ENCODE results near the gene PRICKLE1. TPM values are rescaled to one million over a fixed set of nuclear protein-coding genes. Genes with fewer than 3 reads are reported as not detected.

The PRICKLE1 gene
- total RNA-seq, 1 donor from 2014 or later, result 6.4 TPM

DNA sequence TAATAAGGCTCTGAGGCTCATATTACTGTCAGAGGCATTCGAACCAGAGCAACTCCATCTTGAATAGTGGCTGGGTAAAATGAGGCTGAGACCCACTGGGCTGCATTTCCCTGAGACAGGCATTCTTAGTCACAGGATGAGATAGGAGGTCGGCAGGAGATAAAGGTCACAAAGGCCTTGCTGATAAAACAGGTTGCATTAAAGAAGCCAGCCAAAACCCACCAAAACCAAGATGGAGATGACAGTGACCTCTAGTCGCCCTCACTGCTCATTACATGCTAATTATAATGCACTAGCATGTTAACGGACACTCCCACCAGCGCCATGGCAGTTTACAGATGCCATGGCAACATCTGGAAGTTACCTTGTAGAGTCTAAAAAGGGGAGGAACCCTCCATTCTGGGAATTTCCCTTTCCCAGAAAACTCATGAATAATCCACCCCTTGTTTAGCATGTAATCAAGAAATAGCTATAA lies 18.1 kb upstream of the PRICKLE1 start:
- no peak overlapping the region for H3K4me3 Mint-ChIP-seq (ENCODE audit: unreplicated experiment)
- TF ChIP-seq, protein P1, sequence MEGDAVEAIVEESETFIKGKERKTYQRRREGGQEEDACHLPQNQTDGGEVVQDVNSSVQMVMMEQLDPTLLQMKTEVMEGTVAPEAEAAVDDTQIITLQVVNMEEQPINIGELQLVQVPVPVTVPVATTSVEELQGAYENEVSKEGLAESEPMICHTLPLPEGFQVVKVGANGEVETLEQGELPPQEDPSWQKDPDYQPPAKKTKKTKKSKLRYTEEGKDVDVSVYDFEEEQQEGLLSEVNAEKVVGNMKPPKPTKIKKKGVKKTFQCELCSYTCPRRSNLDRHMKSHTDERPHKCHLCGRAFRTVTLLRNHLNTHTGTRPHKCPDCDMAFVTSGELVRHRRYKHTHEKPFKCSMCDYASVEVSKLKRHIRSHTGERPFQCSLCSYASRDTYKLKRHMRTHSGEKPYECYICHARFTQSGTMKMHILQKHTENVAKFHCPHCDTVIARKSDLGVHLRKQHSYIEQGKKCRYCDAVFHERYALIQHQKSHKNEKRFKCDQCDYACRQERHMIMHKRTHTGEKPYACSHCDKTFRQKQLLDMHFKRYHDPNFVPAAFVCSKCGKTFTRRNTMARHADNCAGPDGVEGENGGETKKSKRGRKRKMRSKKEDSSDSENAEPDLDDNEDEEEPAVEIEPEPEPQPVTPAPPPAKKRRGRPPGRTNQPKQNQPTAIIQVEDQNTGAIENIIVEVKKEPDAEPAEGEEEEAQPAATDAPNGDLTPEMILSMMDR (IDR thresholded peaks at IDR 0.05; ENCODE audit: partially characterized antibody, unreplicated experiment), result no peak
- H3K36me3 Mint-ChIP-seq (ENCODE audit: unreplicated experiment), result no peaks in the 10 kb centered on the region
- no peaks in the 10 kb centered on the region for H3K27me3 Mint-ChIP-seq (ENCODE audit: unreplicated experiment)
- DNase-seq, result no peak
- H3K4me1 Mint-ChIP-seq (ENCODE audit: low read depth, unreplicated experiment), result peaks cover 4% of the 10 kb centered on the region
- H3K9me3 Mint-ChIP-seq (ENCODE audit: unreplicated experiment), result no peaks in the 10 kb centered on the region
- no peak overlapping the region for H3K27ac Mint-ChIP-seq (ENCODE audit: unreplicated experiment)

DNA sequence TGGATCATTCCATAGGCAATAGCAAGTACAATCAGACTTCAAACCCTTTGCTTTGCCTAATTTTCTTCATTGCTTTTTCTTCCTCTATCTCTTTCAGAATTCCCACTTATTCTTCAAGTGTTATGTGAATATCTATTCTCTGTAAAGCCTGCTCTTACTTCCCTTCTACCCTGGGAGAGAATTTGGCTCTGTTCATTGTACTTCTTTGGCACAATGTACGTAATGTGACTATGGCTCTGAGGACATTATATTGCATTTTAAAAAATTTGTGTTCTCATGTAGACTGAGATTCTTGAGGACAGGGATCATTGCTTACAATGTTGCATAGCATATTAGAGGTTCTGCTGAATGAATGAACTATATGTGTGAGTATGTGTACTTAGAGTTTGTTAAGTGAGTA lies 16.9 kb upstream of the PRICKLE1 start:
- H3K27ac Mint-ChIP-seq (ENCODE audit: unreplicated experiment), result no peak overlapping the region
- H3K4me3 Mint-ChIP-seq (ENCODE audit: unreplicated experiment), result no peak overlapping the region
- H3K27me3 Mint-ChIP-seq (ENCODE audit: unreplicated experiment), result no peaks in the 10 kb centered on the region
- peaks cover 4% of the 10 kb centered on the region for H3K4me1 Mint-ChIP-seq (ENCODE audit: low read depth, unreplicated experiment)
- H3K9me3 Mint-ChIP-seq (ENCODE audit: unreplicated experiment), result no peaks in the 10 kb centered on the region
- no peaks in the 10 kb centered on the region for H3K36me3 Mint-ChIP-seq (ENCODE audit: unreplicated experiment)
- no peak for DNase-seq
- TF ChIP-seq, protein P1 (IDR thresholded peaks at IDR 0.05; ENCODE audit: partially characterized antibody, unreplicated experiment), result no peak

DNA sequence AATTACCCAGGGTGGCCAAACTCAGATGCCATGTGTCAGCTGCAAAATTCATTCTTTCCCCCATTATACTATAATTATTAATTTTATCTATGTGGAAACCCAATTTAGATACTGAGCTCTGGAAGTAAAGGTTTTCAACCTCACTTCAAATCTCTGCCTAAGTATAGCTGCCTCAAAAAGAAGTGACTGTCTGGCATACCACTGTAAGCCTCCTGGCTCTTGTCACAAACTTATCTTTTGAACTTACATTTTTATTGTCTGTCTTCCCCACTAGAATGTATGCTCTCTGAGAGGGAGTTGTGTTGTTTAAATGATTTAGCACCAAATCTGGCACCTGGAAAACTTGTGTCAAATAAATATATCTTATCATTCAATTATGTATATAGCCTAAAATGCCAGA lies 16.1 kb upstream of the PRICKLE1 start:
- H3K9me3 Mint-ChIP-seq (ENCODE audit: unreplicated experiment), result no peaks in the 10 kb centered on the region
- H3K36me3 Mint-ChIP-seq (ENCODE audit: unreplicated experiment), result no peaks in the 10 kb centered on the region
- TF ChIP-seq, protein P1 (IDR thresholded peaks at IDR 0.05; ENCODE audit: partially characterized antibody, unreplicated experiment), result no peak
- no peaks in the 10 kb centered on the region for H3K27me3 Mint-ChIP-seq (ENCODE audit: unreplicated experiment)
- no peak overlapping the region for H3K27ac Mint-ChIP-seq (ENCODE audit: unreplicated experiment)
- no peak overlapping the region for H3K4me3 Mint-ChIP-seq (ENCODE audit: unreplicated experiment)
- DNase-seq, result no peak
- H3K4me1 Mint-ChIP-seq (ENCODE audit: low read depth, unreplicated experiment), result peaks cover 4% of the 10 kb centered on the region

DNA sequence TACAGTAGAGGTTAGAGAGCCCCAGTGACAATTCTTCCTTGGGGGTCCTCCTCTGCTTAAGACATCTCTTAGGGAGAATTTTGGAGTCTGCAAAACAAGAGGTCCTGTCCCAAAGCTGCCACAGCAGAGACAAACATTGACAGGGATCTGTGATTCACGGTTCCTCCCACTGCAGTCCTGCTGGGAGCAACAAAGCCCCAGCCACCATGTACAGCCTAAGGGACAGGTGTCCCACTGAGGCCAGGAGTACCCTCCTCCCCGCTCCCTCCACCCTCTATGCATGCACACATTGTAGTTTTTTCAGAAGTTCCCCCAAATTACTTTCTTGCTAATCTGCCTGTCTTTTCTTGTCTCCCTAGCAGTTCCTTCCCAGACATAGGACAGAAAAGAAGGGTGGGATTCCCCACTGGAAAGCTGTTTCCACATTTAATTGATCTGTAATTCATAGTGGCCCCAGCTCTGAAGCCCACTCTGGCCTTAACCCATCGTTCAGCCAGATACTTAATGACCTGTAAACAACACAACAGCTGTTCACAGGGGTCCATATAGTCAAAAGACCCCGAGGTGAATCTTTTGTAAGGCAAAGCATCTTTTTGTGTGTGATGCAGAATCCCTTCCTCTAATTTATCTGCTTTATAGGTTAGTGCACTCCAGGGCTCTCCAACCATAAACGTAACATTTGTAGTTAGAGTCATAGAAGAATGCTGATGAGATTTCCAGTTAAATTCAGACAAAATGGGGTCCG lies 13.9 kb upstream of the PRICKLE1 start:
- TF ChIP-seq, protein P1 (IDR thresholded peaks at IDR 0.05; ENCODE audit: partially characterized antibody, unreplicated experiment), result no peak
- no peaks in the 10 kb centered on the region for H3K9me3 Mint-ChIP-seq (ENCODE audit: unreplicated experiment)
- DNase-seq, result no peak
- H3K27ac Mint-ChIP-seq (ENCODE audit: unreplicated experiment), result no peak overlapping the region
- no peak overlapping the region for H3K4me3 Mint-ChIP-seq (ENCODE audit: unreplicated experiment)
- H3K4me1 Mint-ChIP-seq (ENCODE audit: low read depth, unreplicated experiment), result peaks cover 4% of the 10 kb centered on the region
- no peaks in the 10 kb centered on the region for H3K36me3 Mint-ChIP-seq (ENCODE audit: unreplicated experiment)
- no peaks in the 10 kb centered on the region for H3K27me3 Mint-ChIP-seq (ENCODE audit: unreplicated experiment)

DNA sequence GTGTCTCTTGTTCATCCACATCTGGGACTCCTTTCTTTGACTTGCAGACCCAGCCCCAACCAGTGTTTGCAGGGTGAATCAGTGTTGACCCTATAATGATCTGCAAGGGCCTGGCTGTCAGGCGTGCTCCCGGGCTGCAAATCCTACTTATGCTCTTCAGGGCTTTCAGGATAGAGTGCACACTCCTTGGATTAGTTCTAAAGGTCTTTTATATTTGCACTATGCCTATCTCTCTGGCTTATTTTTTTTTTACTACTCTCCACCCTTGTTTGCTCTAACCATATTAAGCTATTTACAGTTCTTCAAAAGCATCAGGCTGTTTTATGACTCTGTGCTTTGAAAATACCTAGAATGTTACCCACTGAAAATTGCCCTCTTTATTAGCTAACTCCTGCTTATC lies 4.3 kb upstream of the PRICKLE1 start:
- Mint-ChIP-seq H3K4me1 (ENCODE audit: low read depth, unreplicated experiment) (no peaks in the 10 kb centered on the region), H3K9me3 (ENCODE audit: unreplicated experiment) (peaks cover 9% of the 10 kb centered on the region), H3K27me3 (ENCODE audit: unreplicated experiment) (peaks cover 6% of the 10 kb centered on the region), H3K36me3 (ENCODE audit: unreplicated experiment) (no peaks in the 10 kb centered on the region), H3K27ac (ENCODE audit: unreplicated experiment) (no peak overlapping the region), H3K4me3 (ENCODE audit: unreplicated experiment) (no peak overlapping the region)
- TF ChIP-seq, protein P1 (IDR thresholded peaks at IDR 0.05; ENCODE audit: partially characterized antibody, unreplicated experiment), result no peak
- no peak for DNase-seq

All from glutamatergic neuron (in vitro differentiated cells).